IMR-90 (cell line): ENCODE data around the gene MEX3B.

Source experiments
- CEBPB ChIP-seq: IDR thresholded peaks from 2 replicates; pipeline ENCODE4 v1.6.1; 2012; ENCODE audit warnings: low read depth, low read length, improper control_type of control experiment
- CTCF ChIP-seq: conservative IDR thresholded peaks from 2 replicates; pipeline ENCODE4 v1.5.1; 2012; ENCODE audit warnings: mild to moderate bottlenecking, low read depth, low read length, improper control_type of control experiment
- MAFK ChIP-seq: IDR thresholded peaks from 2 replicates; pipeline ENCODE4 v1.6.1; 2012; ENCODE audit warnings: low read depth, low read length, improper control_type of control experiment
- NFE2L2 ChIP-seq: fragments of 150-350 bp; IDR thresholded peaks from 2 replicates; pipeline ENCODE4 v1.6.1; 2016; ENCODE audit warnings: low read depth, mild to moderate bottlenecking, low read length
- POLR2A ChIP-seq: IDR thresholded peaks from 2 replicates; pipeline ENCODE4 v1.6.1; 2012; ENCODE audit warnings: mild to moderate bottlenecking, low read depth, low read length
- RAD21 ChIP-seq: IDR thresholded peaks from 2 replicates; pipeline ENCODE4 v1.6.1; 2012; ENCODE audit warnings: low read length, improper control_type of control experiment
- SMC3 ChIP-seq: fragments of 150-350 bp; IDR thresholded peaks from 2 replicates; pipeline ENCODE4 v1.6.1; 2016; ENCODE audit warnings: low read depth, mild to moderate bottlenecking, antibody characterized with exemption, low read length, moderate library complexity
- USF2 ChIP-seq: fragments of 150-350 bp; IDR thresholded peaks from 2 replicates; pipeline ENCODE4 v1.6.1; 2017; ENCODE audit warnings: mild to moderate bottlenecking, antibody characterized with exemption, low read length, low read depth

- TF ChIP-seq CTCF = no peak
- no peak for TF ChIP-seq POLR2A
- no peak for TF ChIP-seq MAFK
- TF ChIP-seq USF2 = no peak
- TF ChIP-seq SMC3 = no peak
- no peak for TF ChIP-seq NFE2L2
- no peak for TF ChIP-seq CEBPB
- no peak for TF ChIP-seq RAD21
These were observed 53.3 kb downstream of the MEX3B start for GRCh38 chr15:81992523-81992922.
